Measurements from ENCODE around the gene HIC2. TPM values are rescaled to one million over a fixed set of nuclear protein-coding genes. Genes with fewer than 3 reads are reported as not detected.

The HIC2 gene
- total and polyA plus RNA-seq, 9 of the 15 experiments (the other 6 are each of a cell fraction or from before 2014, with no cell fraction given), result 1.7 to 117 (median 35.5) TPM

- no peak for TF ChIP-seq NFE2 (IDR thresholded peaks at IDR 0.05; ENCODE audit: low read depth)
- no peak for TF ChIP-seq DPF2 (IDR thresholded peaks at IDR 0.05)
- no peak for TF ChIP-seq LARP7 (IDR thresholded peaks at IDR 0.05)
- TF ChIP-seq TCF15 (CRISPR knock-in tag; IDR thresholded peaks at IDR 0.05), result no peak
- TF ChIP-seq TGIF2 (CRISPR knock-in tag; IDR thresholded peaks at IDR 0.05), result peak; percentile 44; the same call in 1 of the 2 replicates
- TF ChIP-seq MXD1 (CRISPR knock-in tag; IDR thresholded peaks at IDR 0.05; ENCODE audit: borderline replicate concordance, poor library complexity, severe bottlenecking), result no peak
- TF ChIP-seq CBX1 (IDR thresholded peaks at IDR 0.05; ENCODE audit: low read depth), result peak; percentile 33; the same call in 1 of the 2 replicates
- TF ChIP-seq BRCA1 (IDR thresholded peaks at IDR 0.05), result no peak
- peak; percentile 92; the same call in 1 of the 2 replicates for TF ChIP-seq BRCA1 (CRISPR knock-in tag; IDR thresholded peaks at IDR 0.05)
- no peak for TF ChIP-seq ZNF639 (CRISPR knock-in tag; conservative IDR thresholded peaks at IDR 0.05 in 1 of 2, IDR thresholded peaks at IDR 0.05 in 1 of 2)
- TF ChIP-seq MED1 (CRISPR knock-in tag; IDR thresholded peaks at IDR 0.05; ENCODE audit: borderline replicate concordance), result 0 out of 2 replicates have a peak, but pooled peaks have one; percentile 82
- TF ChIP-seq PHF20 (IDR thresholded peaks at IDR 0.05; ENCODE audit: partially characterized antibody), result no peak
- TF ChIP-seq RNF219 (CRISPR knock-in tag; IDR thresholded peaks at IDR 0.05), result no peak
- TF ChIP-seq EHMT2 (IDR thresholded peaks at IDR 0.05), result no peak
- TF ChIP-seq ZNF511 (CRISPR knock-in tag; IDR thresholded peaks at IDR 0.05), result no peak; the same call in 1 of the 2 replicates
Observed at GRCh38 chr22:21446827-21447690, 29.9 kb downstream of the HIC2 start (continued).

All from K562 (cell line).